ENCODE results near the gene RPL34. TPM values are rescaled to one million over a fixed set of nuclear protein-coding genes. Genes with fewer than 3 reads are reported as not detected.

Gene RPL34
- polyA plus RNA-seq, 1 of the 3 experiments (the other 2 are of a cell fraction): 2,955 TPM

Small RNA genes lying within 50 kb of the gene (small RNA-seq; reads per million reads assigned to genes)
- 0 to 1.1 (median 0) reads per million in 7 experiments for gene RNU6-431P

Other genes with a start within 250 kb of the RPL34 start
- 107 and 134 TPM in 2 replicates for gene OSTC, start 30.0 kb downstream of the RPL34 start, polyA plus RNA-seq (2012; rRNA removed)
- gene ETNPPL, start 142.5 kb downstream of the RPL34 start, polyA plus RNA-seq (2012; rRNA removed): not detected in 2 replicates

All from SK-N-SH (cell line).